Choroid plexus epithelial cell (primary cell): ENCODE data around the gene NOTCH1.

Experiments used
- DNase-seq: peaks from one replicate; pipeline ENCODE4 v3.0.0-alpha.2; 2010; ENCODE audit warnings: low read depth
- H3K4me3 ChIP-seq: 2 replicates; pipeline ENCODE4 v1.5.1; 2011; ENCODE audit warnings: low read depth, mild to moderate bottlenecking, control low read depth, low read length, moderate library complexity
- CTCF ChIP-seq: conservative IDR thresholded peaks from 2 replicates; pipeline ENCODE4 v1.5.1; 2011; ENCODE audit warnings: low read depth, mild to moderate bottlenecking, control low read depth, inconsistent platforms, low read length, moderate library complexity

The NOTCH1 gene

DNA sequence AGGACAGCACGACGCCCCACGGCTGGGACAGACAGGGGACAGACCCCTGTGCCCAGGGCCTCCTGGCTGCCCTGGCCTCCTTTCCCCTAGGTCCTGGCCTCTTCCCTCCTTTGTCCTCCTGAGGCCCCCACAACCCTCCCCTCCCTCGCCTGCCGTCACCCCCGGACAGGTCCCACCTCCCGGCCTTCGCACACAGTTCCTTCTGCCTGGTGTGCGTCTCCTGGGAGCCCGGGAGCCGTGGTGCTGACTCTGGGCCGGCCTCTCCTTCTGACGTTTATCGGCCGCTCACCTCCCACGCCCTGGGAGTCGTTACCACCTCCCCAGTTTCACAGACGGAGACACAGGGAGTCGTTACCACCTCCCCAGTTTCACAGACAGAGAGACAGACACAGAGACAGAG, 25.1 kb upstream of the NOTCH1 start:
- DNase-seq: no peak
- H3K4me3 ChIP-seq: no peak overlapping the region
- TF ChIP-seq CTCF: no peak

- TF ChIP-seq CTCF: no peak
- no peak for DNase-seq
- no peak overlapping the region for H3K4me3 ChIP-seq
Measured at GRCh38 chr9:136570191-136570845, 24.5 kb upstream of the NOTCH1 start.

DNA sequence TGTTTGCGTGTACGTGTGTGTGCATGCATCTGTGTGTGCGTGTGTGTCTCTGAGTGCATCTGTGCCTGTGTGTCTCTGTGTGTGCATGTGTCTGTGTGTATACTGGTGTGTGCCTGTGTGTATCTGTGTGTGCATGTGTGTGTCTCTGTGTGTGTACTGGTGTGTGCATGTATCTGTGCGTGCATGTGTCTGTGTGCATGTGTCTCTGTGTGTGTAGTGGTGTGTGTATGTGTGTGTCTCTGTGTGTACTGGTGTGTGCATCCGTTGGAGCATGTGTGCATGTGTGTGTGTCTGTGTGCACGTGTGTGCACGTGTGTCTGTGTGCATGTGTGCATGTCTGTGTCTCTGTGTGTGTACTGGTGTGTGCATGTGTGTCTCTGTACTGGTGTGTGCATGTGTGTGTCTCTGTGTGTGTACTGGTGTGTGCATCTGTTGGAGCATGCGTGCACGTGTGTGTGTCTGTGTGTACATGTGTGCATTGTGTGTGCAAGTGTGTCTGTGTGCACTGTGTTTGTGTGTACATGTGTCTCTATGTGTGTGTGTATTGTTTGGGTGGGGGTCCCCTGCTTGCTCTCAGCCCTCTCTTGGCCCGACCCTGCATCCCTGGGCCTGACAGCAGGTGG, 23.8 kb upstream of the NOTCH1 start:
- no peak for DNase-seq
- H3K4me3 ChIP-seq: no peak overlapping the region
- no peak for TF ChIP-seq CTCF

- TF ChIP-seq CTCF: no peak
Measured at GRCh38 chr9:136568288-136569081, 22.6 kb upstream of the NOTCH1 start.

GRCh38 chr9:136567651-136568287, 21.9 kb upstream of the NOTCH1 start:
- no peak for TF ChIP-seq CTCF
- no peak overlapping the region for H3K4me3 ChIP-seq
- DNase-seq: peak; percentile 81

More at GRCh38 chr9:136568288-136569081, 22.6 kb upstream of the NOTCH1 start:
- DNase-seq: no peak
- no peak overlapping the region for H3K4me3 ChIP-seq

DNA sequence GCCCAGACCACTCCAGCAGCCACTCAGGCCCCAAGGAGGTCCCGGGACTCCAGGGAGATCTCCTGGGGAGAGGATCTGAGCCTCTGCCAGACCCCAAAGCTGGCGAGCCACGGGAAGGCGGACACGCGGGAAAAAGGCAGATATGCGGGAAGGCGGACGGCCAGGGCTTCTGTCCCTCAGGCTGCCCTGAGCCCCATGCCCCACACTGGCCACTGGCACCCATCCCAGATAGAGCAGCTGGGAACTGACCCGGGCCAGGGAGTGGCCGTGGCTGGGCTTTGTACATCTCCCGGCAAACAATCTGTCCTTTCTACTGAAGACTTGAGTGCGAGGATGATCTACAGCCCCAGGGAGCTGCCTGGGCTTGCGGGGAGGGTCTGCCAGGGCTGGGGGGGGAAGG, 21.1 kb upstream of the NOTCH1 start:
- H3K4me3 ChIP-seq: no peak overlapping the region
- no peak for TF ChIP-seq CTCF
- no peak for DNase-seq
